Right ventricle myocardium superior (tissue), 1 donor: ENCODE data around the gene TALDO1. TPM values are rescaled to one million over a fixed set of nuclear protein-coding genes. Genes with fewer than 3 reads are reported as not detected.
A peak's percentile ranks its signal among the peaks of the same experiment; 100 is the strongest.

ENCODE experiments used
- ATAC-seq: fragments of 200-7000 bp; cut with Tn5 transposase; one replicate; pipeline ENCODE4 v1.9.1; 2020; ENCODE audit warnings: mild to moderate bottlenecking; ENCODE audit not compliant: poor library complexity
- DNase-seq: peaks from one replicate; pipeline ENCODE4 v3.0.0-alpha.2; 2020
- intact Hi-C: fragments of 100-400 bp; cut with DNase I; formaldehyde crosslinking; loops from one replicate; pipeline ENCODE4 v1.11.2; 2022
- total RNA-seq: library from RNA; stranded (reverse); fragmentation: NEBNext Ultra II Directional; extraction: Animal tissue kit (Norgen Biotek cat#: 25700); gene quantifications from one replicate; pipeline ENCODE4 v1.2.1, GENCODE V29; 2021
- donor health status: DM: no; HTN: yes; CAD: no; lungs with severe emphysema.

The TALDO1 gene
- total RNA-seq, 1 donor from 2014 or later = 90.1 TPM

DNA sequence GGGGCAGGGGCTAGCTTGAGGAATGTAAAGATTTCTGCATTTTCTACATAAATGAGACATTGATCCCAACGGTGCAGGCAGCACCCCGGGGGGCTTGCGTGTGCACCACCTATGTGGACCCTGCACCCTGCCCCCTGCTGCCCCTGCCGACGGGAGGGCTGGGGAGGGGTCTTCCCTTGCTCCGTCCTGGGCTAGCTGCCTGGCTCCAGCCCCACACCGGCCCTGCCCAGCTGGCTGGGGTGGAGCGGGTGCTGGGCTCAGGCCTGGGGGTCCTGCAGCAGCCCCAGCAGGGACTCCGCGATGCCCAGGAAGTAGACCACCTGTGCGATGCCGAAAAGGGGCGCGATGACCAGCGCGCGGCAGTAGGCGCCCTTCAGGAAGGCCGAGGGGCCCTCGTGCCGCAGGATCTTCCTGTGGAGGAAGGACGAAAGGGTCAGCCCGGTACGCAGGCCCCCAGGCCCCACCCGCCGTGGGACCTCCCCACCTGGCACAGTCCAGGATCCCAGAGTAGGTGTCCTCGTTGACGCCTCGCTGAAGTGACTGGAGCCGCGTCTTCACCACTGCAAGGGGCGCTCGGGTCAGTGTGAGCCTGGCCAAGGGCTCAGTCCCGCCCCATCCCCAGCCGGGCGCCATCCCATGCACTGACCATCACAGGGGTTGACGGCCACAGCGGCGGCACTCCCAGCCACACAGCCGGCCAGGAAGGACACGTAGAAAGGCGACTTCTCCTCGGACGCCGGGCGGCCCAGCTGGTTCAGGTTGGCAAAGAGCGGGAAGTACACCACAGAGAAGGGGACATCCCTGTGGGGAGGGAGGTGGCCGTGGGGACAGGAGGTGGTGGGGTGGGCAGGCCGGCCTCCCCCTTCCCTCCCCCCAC, 44.6 kb downstream of the TALDO1 start:
- DNase-seq (no peak), ATAC-seq (no peak)
- intact Hi-C loops = no loop called here

DNA sequence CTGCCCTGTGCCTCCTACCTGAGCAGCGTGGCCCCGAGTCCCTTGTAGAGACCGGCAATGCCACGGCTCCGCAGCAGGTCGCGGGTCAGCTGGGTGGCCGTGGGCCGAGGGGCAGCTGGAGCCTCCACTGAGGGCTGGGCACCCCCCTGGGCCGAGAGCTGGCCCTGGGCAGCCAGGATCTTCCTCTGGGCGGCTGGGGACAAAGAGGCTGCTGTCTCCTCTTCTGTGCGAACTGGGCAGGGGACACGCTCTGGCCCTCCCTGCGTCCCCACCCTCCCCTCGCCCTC, 45.2 kb downstream of the TALDO1 start:
- ATAC-seq = no peak
- DNase-seq = no peak
- intact Hi-C loops = no loop called here

DNA sequence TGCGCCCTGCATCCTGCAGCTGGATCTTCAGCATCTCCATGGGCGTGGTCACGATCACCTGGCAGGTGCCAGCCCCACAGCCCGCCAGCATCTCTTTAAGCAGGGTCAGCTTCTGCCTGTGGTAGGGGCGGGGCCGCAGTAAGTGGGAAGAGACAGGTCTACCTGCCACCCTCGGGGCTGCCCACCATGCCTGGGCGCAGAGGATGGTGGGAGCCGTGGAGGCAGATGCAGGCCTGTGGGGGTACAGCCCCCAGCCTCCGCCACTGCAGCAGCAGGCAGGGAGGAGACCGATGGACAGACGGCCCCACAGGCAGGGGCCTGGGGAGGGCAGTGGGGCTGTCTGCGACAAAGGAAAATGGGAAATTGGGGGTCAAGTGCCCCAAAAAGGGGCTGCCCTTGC, 45.6 kb downstream of the TALDO1 start:
- intact Hi-C loops = no loop called here
- ATAC-seq (no peak), DNase-seq (no peak)

DNA sequence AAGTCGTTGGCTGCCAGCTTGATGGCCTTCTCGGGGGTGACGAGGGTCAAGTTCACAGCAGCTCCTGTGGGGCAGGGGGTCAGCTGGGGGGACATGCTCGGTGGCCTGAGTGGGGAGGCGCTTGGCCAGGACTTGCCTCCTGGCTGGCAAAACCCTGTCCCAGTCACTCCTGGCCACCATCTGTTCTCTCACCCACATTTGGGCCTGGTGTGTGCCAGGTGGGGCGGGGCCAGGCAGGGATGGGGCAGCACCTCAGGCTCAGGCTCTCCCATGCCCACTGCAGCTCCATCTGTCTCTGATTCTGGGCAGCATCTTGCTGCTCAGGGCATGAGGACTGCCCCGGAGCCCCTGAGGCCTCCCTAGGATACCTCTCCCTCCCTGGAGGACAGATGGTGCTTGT, 46.3 kb downstream of the TALDO1 start:
- intact Hi-C loops = no loop called here
- no peak for ATAC-seq
- DNase-seq = no peak

DNA sequence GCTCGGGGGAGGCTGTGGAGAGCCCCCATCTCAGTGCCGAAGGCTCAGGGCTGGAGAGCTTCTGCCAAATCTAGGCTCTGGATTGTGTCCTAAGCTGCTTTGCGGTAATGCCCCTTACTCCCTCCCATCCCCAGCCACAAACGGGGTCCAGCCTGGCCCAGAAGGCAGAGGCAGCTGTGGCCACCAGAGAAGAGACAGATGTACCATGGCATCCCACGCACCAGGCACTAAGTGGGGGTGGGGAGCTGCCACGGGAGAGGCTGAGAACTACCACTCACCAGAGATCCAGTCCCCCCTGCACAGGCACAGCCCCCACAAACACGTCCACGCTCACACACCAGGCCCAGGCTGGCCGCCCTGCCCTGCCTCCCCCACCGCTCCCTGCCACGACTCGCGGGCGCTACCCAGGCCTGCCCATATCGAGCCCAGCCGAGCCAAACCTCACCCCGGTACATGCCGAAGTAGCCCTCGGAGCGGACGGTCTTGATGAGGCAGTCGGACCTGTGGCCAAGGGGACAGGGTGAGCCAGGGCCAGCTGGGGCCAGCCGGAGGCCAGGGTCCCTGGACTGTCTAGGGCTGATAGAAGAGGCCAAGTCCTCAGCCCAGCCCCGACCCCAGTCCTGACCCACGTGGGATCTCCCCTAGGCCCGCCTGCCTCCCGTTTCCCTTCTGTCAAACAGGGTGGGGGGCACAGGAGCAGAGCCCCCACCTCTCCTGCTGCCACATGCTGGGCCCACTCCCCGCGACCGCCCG, 46.9 kb downstream of the TALDO1 start:
- DNase-seq = no peak
- no peak for ATAC-seq
- intact Hi-C loops = no loop called here

- no peak for DNase-seq
- intact Hi-C loops = no loop called here
- ATAC-seq = no peak
Observed at GRCh38 chr11:794766-795633, 47.7 kb downstream of the TALDO1 start.

DNA sequence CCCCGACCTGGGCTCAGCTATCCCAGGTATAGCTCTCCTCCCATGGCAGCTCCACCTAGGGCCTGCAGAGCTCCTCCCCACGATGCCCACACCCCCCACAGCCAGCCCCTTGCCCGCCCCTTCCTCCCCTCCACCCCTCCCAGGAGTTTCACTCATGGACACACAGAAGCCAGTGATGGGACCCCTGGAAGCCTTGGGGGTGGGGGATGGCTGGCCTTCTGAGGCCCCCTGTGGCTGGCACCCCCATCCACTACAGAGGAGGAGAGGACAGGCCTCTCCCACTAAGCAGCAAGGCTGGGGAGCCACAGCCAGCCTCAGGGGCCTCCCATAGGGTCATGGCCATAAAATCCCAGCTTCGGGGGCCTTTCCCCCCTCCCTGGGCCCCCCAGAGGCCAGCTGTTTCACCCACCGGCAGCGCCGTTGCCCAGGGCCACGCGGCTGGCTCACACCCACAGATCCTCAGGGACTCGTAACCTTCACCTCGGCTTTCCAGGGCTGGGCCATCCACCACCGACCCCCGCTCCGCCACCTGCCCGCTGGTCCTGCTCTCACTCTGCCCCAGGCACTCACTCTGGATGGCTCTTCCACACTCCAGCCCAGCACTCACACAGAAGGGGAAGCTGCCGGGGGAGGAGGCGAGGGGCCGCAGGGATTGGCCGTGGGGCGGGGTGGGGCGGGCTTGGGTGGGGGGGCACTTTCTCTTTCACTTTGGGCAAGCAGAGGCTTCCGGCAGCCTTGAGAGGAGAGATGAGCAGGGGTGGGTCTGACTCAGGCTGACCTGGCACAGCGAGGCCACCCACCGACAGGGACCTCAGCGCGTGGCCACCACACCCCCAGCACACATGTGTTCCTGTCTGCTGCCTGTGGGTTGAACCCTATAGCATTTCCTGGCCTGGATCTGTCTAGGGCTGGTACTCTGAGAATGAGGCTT, 48.6 kb downstream of the TALDO1 start:
- peak; percentile 55 for ATAC-seq
- intact Hi-C loops = no loop called here

GRCh38 chr11:796565-797295, 49.5 kb downstream of the TALDO1 start:
- no peak for DNase-seq
- intact Hi-C loops = no loop called here
- no peak for ATAC-seq

More for the DNA sequence above, 48.6 kb downstream of the TALDO1 start:
- peak; percentile 84 for DNase-seq

GRCh38 chr11:797296-798092, 50.2 kb downstream of the TALDO1 start:
- intact Hi-C loops = no loop called here
- peak; percentile 59 for ATAC-seq

GRCh38 chr11:798093-798713, 50.9 kb downstream of the TALDO1 start, which contains the start of gene SLC25A22:
SLC25A22 (minus strand) TSS chr11:798281; CDS start chr11:795006, 3,275 bp downstream.
- ATAC-seq (peak; percentile 81), DNase-seq (peak; percentile 88)
- intact Hi-C loops = no loop called here

More at GRCh38 chr11:797296-798092, 50.2 kb downstream of the TALDO1 start:
- DNase-seq = peak; percentile 83

DNA sequence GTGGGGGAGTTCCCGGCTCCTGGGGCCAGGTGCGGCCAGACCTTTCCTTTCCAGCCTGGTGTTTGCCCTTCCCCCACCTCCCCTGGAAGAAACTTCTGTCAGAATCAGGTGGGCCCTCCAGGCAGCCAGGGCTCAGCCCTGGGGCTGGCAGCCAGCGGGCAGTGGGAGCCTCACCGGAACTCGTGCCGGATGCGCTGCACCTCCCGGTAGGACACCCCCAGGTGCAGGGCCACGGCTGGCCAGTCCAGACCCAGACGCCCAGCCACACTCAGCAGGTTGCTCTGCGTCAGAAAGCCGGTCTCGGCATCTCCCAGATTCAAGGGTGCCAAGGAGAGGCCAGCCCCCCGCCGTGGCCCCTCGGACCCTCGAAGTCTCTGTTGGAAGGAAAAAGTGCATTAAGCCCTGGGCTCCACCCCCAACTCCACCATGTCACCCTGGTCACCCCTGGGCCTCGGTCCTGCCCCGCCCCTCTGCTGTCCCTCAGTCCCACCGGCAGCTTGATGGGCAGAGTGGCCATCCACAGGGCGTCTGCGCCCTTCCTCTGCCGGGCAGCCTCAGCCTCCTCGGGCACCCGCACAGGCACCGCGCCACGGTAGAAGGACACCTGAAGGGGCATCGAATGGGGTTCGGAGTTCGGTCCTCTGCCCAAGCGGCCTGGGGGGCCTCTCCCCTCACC, 52.5 kb downstream of the TALDO1 start:
- no peak for ATAC-seq
- no peak for DNase-seq
- intact Hi-C loops = no loop called here

- no peak for ATAC-seq
- intact Hi-C loops = no loop called here
- DNase-seq = no peak
Observed at GRCh38 chr11:800473-800872, 53.2 kb downstream of the TALDO1 start.

DNA sequence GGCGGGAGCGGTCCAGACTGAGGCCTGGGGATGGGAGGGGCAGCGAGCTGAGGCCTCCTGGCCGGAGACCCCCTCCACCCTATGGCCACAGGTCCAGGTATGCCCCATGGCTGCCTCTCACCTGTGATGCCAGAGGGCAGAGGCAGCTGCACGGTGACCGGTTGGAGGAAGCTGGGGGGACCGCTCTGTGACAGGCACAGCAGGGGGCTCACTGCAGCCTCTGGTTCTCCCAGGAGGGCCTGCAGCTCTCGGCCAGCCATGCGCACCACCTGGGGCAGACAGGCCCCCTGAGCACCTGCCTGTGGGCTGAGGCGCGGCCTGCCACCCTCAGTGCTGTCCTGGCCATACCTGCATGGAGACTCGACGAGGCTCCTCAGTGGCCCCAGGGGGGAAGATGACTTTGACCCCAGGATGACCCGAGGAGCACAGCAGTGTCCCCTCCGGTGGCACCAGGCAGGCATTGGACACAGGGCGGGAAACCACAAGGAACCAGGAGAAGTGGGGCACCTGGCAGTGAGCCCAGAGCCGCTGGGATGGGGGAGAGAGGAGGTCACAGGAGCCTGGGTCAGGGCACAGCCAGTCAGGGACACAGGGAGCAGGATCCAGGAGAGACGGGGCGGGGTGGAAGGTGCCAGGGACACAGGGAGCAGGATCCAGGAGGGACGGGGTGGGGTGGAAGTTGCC, 54.0 kb downstream of the TALDO1 start:
- intact Hi-C loops = no loop called here
- no peak for DNase-seq
- no peak for ATAC-seq

DNA sequence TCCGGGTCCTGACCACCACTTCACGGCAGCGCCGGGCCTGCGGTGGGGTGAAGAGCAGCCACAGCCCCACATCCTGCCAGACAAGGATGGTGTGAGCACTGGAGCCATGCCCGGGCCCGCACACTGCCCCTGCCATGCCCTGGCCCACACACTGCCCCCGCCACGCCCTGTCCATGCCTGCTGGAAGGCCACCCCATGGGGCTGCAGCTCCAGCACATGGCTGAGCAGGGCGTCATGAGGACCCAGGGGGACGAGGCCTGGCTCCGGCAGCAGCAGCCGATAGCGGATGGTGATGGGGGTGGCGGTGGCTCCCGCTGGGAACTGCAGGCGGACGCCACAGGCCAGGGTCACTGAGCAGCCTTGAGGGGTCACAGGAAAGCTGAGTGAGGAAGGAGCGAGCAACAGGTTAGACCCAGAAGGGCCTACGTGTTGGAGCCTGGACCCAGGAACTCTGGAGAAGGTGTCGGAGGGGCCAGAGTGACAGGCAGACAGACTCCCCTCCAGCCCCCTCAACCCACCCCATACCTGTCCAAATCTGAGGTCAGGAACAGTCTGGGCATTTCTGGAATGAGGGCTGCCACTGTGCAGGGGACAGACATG, 54.9 kb downstream of the TALDO1 start:
- no peak for DNase-seq
- intact Hi-C loops = no loop called here
- no peak for ATAC-seq
